RPMI8226 (cell line): ENCODE measurements around the gene DENND1B.
A peak's percentile ranks its signal among the peaks of the same experiment; 100 is the strongest.

Experiments used
- DNase-seq: peaks from one replicate; pipeline ENCODE4 v3.0.0-alpha.2; 2015

Gene DENND1B

GRCh38 chr1:197775282-197776262, at the start of gene DENND1B:
Gene DENND1B, minus strand, starts transcription at chr1:197775480. Its CDS starts 325 bp downstream, at chr1:197775155.
- DNase-seq, result peak; percentile 95

GRCh38 chr1:197814306-197814705, 39.0 kb upstream of the DENND1B start:
- no peak for DNase-seq

- DNase-seq, result no peak
Measured at GRCh38 chr1:197813741-197814140, 38.5 kb upstream of the DENND1B start.

GRCh38 chr1:197811769-197812168, 36.5 kb upstream of the DENND1B start:
- no peak for DNase-seq

- no peak for DNase-seq
Measured at GRCh38 chr1:197810812-197811211, 35.5 kb upstream of the DENND1B start.

- peak; percentile 65 for DNase-seq
Measured at GRCh38 chr1:197808880-197809279, 33.6 kb upstream of the DENND1B start.

GRCh38 chr1:197807739-197808453, 32.6 kb upstream of the DENND1B start:
- peak; percentile 74 for DNase-seq

- peak; percentile 78 for DNase-seq
Measured at GRCh38 chr1:197807216-197807615, 31.9 kb upstream of the DENND1B start.

- DNase-seq, result no peak
Measured at GRCh38 chr1:197806718-197807117, 31.4 kb upstream of the DENND1B start.

- no peak for DNase-seq
Measured at GRCh38 chr1:197801684-197802083, 26.4 kb upstream of the DENND1B start.

GRCh38 chr1:197801111-197801482, 25.8 kb upstream of the DENND1B start:
- DNase-seq, result no peak

- DNase-seq, result no peak
Measured at GRCh38 chr1:197800379-197801110, 25.3 kb upstream of the DENND1B start.

- DNase-seq, result no peak
Measured at GRCh38 chr1:197799271-197799670, 24.0 kb upstream of the DENND1B start.

GRCh38 chr1:197798492-197798891, 23.2 kb upstream of the DENND1B start:
- DNase-seq, result no peak

GRCh38 chr1:197797010-197797409, 21.7 kb upstream of the DENND1B start:
- DNase-seq, result no peak

GRCh38 chr1:197788741-197789739, 13.8 kb upstream of the DENND1B start:
- DNase-seq, result no peak

- no peak for DNase-seq
Measured at GRCh38 chr1:197787623-197788536, 12.6 kb upstream of the DENND1B start.

GRCh38 chr1:197787056-197787455, 11.8 kb upstream of the DENND1B start:
- DNase-seq, result no peak

- no peak for DNase-seq
Measured at GRCh38 chr1:197786280-197786679, 11.0 kb upstream of the DENND1B start.

GRCh38 chr1:197783510-197783948, 8.2 kb upstream of the DENND1B start:
- no peak for DNase-seq
